ENCODE data around the gene GBF1.

Gene GBF1

DNA sequence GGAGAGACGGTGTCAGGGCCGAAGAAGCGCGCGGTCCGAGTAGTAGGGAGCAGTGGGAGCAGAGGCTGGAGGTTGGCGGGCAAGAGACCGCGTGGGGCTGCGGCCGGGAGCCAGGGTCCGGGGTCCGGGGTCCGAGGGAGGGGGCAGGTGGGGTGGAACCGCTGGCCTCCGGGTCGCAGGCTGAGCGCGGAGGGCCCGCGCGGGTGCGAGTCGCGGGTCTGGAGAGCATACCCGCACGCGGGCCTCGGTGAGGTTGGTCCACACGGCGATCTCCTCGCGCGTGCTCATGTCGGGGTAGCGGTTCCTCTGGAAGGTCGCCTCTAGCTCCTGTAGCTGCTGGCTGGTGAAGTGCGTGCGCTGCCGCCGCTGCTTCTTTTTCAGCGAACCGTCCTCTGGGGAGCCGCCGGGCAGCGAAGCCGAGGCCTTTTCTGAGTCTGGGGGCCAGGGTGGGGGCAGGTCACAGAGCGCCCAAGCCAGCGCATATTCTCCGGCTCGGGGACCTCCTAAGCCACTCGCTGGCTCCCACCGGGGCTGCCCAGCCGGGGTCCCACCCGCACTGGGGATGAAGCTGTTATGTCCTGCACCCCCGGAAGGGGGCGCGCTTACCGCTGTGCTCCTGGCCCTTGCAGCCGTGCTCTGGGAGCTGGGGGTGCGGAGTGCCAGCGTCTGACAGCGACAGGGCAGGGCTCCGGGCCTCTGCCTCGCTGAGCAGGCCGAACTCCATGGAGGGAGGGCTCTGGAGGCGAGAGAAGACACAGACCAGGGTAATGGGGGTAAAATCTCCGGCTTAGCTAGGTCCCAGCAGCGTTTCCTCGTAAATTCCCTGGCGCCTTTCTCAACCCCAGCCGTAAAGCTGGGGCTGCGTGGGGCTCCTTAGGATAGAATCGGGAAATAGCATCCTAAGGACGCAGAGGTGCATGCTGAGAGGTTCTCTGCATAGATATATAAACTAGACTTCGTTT lies 13.7 kb upstream of the GBF1 start:
- H3K9ac ChIP-seq: peak overlapping the region; percentile 8; the same call in 1 of the 2 replicates
- H3K36me3 ChIP-seq (ENCODE audit: insufficient read depth): no peaks in the 10 kb centered on the region
- H3K4me1 ChIP-seq (ENCODE audit: low read depth, poor library complexity, severe bottlenecking): peaks cover 10% of the 10 kb centered on the region
- H2AFZ ChIP-seq (ENCODE audit: low read depth): peak overlapping the region; percentile 62
- peak; percentile 85 for TF ChIP-seq CTCF (conservative IDR thresholded peaks at IDR 0.05; ENCODE audit: low read depth, low read length)
- peaks cover 34% of the 10 kb centered on the region; the same call in 1 of the 2 replicates for H3K27me3 ChIP-seq (ENCODE audit: insufficient read depth, low read depth)
- H4K20me1 ChIP-seq (ENCODE audit: insufficient read depth): no peaks in the 10 kb centered on the region
- peak overlapping the region; percentile 81; the same call in 1 of the 2 replicates for H3K4me2 ChIP-seq
- H3K79me2 ChIP-seq (ENCODE audit: insufficient read depth, low read depth): no peaks in the 10 kb centered on the region
- no peak overlapping the region for H3K27ac ChIP-seq
- no peak overlapping the region for H3K4me3 ChIP-seq (IDR thresholded peaks at IDR 0.05; ENCODE audit: insufficient read depth, low read depth, low read length)

GRCh38 chr10:102233997-102234396 lies 11.3 kb upstream of the GBF1 start:
- no peak for TF ChIP-seq CTCF (conservative IDR thresholded peaks at IDR 0.05; ENCODE audit: low read depth, low read length)
- H3K36me3 ChIP-seq (ENCODE audit: insufficient read depth): no peaks in the 10 kb centered on the region
- no peaks in the 10 kb centered on the region for H3K79me2 ChIP-seq (ENCODE audit: insufficient read depth, low read depth)
- peaks cover 14% of the 10 kb centered on the region for H3K27me3 ChIP-seq (ENCODE audit: insufficient read depth, low read depth)
- no peak overlapping the region for H3K4me3 ChIP-seq (IDR thresholded peaks at IDR 0.05; ENCODE audit: insufficient read depth, low read depth, low read length)
- H4K20me1 ChIP-seq (ENCODE audit: insufficient read depth): no peaks in the 10 kb centered on the region
- no peak overlapping the region for H3K9ac ChIP-seq
- H3K27ac ChIP-seq: no peak overlapping the region
- peaks cover 10% of the 10 kb centered on the region for H3K4me1 ChIP-seq (ENCODE audit: low read depth, poor library complexity, severe bottlenecking)
- H3K4me2 ChIP-seq: no peak overlapping the region
- H2AFZ ChIP-seq (ENCODE audit: low read depth): no peak overlapping the region

GRCh38 chr10:102234888-102235597 lies 10.3 kb upstream of the GBF1 start:
- no peaks in the 10 kb centered on the region for H3K79me2 ChIP-seq (ENCODE audit: insufficient read depth, low read depth)
- no peak overlapping the region for H2AFZ ChIP-seq (ENCODE audit: low read depth)
- H3K4me1 ChIP-seq (ENCODE audit: low read depth, poor library complexity, severe bottlenecking): peaks cover 4% of the 10 kb centered on the region
- H3K9ac ChIP-seq: no peak overlapping the region
- H3K4me2 ChIP-seq: no peak overlapping the region
- no peak for TF ChIP-seq CTCF (conservative IDR thresholded peaks at IDR 0.05; ENCODE audit: low read depth, low read length)
- peaks cover 11% of the 10 kb centered on the region; the same call in 1 of the 2 replicates for H3K27me3 ChIP-seq (ENCODE audit: insufficient read depth, low read depth)
- H3K36me3 ChIP-seq (ENCODE audit: insufficient read depth): no peaks in the 10 kb centered on the region
- no peak overlapping the region for H3K27ac ChIP-seq
- H4K20me1 ChIP-seq (ENCODE audit: insufficient read depth): no peaks in the 10 kb centered on the region
- H3K4me3 ChIP-seq (IDR thresholded peaks at IDR 0.05; ENCODE audit: insufficient read depth, low read depth, low read length): no peak overlapping the region

- Histone ChIP-seq H3K27ac (no peak overlapping the region), H3K27me3 (ENCODE audit: insufficient read depth, low read depth) (peaks cover 8% of the 10 kb centered on the region; the same call in 1 of the 2 replicates), H3K79me2 (ENCODE audit: insufficient read depth, low read depth) (no peaks in the 10 kb centered on the region), H3K4me2 (no peak overlapping the region), H4K20me1 (ENCODE audit: insufficient read depth) (no peaks in the 10 kb centered on the region), H3K4me1 (ENCODE audit: low read depth, poor library complexity, severe bottlenecking) (no peaks in the 10 kb centered on the region), H3K36me3 (ENCODE audit: insufficient read depth) (no peaks in the 10 kb centered on the region), H2AFZ (ENCODE audit: low read depth) (no peak overlapping the region), H3K4me3 (IDR thresholded peaks at IDR 0.05; ENCODE audit: insufficient read depth, low read depth, low read length) (no peak overlapping the region), H3K9ac (no peak overlapping the region)
- TF ChIP-seq CTCF (conservative IDR thresholded peaks at IDR 0.05; ENCODE audit: low read depth, low read length): no peak
These were observed 9.8 kb upstream of the GBF1 start for GRCh38 chr10:102235598-102235920.

All from KMS-11 (cell line).